ENCODE measurements around the gene DACT3.

Gene DACT3, protein sequence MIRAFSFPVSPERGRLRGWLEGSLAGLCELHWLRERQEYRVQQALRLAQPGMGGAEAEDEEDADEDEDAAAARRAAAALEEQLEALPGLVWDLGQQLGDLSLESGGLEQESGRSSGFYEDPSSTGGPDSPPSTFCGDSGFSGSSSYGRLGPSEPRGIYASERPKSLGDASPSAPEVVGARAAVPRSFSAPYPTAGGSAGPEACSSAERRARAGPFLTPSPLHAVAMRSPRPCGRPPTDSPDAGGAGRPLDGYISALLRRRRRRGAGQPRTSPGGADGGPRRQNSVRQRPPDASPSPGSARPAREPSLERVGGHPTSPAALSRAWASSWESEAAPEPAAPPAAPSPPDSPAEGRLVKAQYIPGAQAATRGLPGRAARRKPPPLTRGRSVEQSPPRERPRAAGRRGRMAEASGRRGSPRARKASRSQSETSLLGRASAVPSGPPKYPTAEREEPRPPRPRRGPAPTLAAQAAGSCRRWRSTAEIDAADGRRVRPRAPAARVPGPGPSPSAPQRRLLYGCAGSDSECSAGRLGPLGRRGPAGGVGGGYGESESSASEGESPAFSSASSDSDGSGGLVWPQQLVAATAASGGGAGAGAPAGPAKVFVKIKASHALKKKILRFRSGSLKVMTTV

DNA sequence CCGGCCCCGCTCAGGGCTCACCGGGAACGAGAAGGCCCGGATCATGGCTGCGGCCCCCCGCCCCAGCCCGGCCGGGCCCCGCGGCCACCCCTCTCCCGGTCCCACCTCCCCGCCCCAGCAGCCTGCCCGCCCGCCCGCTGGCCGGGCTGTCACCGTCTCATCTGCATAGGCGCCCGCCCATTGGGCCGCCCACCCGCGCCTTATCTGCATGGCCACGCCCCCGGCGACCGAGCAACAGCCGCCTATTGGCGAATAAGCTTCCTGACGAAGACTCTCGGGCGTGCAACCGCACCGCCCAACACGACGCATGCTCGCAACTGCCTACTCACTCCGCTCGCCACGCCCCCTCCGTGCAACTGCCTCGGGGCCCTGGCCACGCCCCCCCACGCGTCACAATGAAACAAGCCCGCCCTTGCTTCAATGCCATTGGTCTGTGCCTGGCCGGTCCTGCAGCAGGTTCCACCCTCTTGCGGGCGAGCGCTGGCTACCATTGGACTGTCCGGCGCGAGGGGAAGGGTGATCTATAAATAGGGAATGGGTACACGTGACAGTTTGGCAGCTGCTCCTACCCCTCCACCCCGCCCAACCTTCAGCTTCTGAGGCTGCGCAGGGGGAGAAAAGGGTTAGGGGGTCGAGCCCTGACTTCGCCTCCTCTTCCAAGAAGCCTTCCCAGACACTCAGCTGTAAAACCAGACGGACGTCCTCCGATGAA lies at the start of gene DACT3:
Gene DACT3 (minus strand): TSS at position 163 of the 712 bp plus-strand sequence. CDS start 118 bp downstream, at position 45.
- peak; percentile 100 for DNase-seq

DNA sequence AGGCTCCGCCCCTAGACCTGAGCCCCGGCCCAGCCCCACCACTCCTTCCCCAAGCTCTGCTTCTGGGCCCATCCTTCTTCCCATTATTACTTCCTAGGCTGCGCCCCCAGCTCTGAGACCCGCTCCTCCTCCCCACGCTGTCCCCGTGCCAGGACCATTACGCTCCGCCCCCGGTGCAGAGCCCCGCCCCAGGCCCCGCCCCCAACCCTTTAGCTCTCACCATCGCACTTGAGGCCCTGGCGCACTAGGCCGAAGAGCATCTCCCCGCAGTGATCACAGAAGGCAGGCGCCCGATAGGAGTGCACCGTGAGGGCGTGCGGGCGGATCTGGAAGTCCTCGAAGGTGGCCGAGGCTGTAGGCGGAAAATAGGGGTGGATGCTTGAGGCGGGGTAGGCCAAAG lies 49.7 kb upstream of the DACT3 start:
- no peak for DNase-seq

DNA sequence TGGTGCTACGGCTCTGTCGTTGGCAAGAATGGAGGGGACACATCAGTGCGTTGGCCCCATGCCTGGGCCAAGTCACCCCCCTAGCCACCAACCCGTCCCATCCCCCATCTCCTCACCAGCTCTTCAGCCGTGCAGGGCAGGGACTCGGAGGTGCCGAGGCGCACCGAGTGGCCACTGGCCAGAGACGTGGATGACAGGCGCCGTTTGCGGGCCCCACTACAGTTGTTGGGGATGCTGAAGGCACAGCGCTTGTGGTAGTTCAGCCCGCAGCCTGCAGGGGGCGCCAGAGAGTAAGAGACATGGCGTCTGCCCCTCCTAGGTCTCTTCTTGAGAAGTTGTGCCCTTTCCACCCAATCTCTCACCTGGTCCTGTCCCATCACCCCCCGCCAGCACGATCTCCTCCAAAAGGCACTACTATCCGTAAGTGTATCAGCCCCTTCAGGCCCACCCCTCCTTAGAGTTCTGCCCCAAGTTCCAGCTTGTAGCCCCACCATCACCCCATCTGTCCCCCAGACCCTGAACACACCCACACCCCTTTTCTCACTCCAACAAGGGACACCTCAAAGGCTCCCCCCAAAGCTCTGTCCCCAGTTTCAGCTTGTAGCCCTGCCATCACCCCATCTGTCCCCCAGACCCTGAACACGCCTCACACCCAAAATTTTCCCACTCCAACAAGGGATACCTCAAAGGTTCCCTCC lies 43.5 kb upstream of the DACT3 start:
- DNase-seq: no peak

DNA sequence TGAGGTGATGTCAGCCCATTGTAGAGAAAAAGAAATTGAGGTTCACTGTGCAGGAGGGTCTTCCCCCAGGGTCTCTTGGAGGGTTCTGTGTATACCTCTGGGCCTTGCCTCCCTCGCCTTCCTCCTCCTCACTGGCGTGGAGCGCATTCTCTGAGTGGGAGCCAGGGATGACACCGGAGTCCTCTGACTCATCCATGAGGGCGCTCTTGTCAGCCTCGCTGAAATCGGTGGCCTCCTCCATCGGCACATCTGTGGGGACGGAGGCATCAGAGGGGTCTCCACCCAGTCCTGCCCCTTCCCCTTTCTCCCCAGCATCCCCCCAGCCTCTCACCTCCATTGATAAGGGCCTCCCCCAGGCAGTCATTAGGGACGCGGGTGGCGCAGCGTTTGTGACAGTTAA lies 39.7 kb upstream of the DACT3 start:
- DNase-seq: no peak

DNA sequence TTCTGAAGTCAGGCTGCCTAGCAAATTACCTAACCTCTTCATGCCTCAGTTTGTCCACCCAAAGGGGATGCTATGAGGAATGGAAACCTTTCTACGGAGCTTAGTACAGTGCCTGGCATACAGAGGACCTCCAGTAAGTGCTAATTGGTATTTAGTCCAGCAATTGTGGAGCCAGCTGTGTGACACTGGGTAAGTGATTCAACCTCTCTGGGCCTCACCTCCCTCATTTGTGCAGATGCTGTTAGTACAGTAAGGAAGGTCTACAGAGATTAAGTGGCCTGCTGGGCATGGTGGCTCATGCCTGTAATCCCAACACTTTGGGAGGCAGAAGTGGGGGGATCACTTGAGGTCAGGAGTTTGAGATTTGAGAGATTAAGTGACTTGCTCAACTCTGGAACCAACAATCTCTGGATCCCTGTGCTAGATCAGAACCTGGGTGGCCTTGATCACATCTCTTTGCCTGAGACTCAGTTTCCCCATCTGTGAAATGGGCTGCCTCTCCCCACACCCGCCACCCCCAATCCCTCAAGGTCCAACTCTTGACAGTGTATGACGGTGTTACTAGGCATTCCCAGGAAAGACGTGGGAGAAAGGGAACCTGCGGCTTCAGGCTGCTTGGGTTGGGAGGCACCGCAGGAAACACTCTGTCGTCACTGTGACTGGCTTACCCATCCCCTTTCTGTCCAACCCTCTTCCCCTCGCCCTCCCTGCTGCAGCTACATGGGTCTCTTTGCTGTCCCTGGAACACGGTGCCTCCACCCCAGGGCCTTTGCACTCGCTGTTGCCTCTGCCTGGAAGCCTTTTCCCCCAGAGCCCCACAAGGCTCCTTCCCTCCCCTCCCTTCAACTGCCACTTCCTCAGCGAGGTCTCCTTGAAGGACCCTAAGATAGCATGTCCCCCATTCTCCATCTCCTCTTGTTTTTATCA lies 37.7 kb upstream of the DACT3 start:
- DNase-seq: no peak

DNA sequence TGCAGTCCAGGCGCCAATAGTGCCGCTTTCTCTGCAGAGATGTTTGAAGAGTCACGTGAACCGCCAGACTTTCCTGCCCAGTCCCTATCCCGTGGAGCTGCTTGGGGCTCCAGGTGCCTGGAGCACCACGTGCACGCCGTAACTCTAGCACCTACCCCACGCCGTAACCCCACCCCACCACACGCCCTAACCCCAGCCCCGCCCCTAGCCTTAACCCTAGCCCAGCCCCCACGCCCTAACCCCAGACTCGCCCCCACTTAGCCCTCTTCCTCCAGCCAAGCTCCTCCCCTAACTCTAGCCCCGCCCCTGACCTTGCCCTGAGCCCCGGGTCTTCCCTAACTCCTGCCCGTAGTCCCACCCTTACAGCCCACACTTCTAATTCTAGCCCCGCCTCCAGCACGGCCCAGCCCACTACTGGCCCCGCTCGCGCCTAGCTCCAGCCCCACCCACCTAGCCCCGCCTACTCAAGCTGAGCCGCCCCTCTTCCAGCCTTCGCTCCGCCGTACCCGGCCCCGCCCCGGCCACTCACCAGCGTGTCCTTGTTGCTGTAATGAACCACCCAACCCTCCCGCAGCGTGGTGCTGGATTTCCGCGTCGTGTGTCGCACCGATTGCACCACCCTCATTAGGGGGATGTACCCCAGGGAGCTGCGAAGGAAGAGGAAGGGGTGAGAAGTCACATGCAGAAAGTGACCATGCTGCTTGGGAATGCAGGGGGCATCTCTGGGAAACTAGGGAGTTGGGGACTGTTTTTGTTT lies 36.4 kb upstream of the DACT3 start:
- peak; percentile 78 for DNase-seq

DNA sequence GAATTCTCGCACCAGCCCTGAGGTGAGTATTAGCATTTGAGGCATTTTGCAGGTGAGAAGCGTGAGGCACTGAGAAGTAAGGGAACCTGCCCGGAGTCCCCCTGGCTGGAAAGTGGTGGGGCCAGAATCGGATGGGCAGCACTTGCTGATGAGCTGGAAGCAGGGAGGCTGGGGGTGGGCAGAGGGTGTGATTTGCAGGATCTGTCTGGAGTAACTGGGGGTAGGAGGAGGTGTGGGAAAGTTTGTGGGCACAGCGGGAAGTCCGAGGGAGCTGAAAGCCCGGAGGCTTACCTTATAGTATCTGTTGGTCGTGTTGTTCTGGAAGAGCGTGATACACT lies 35.9 kb upstream of the DACT3 start:
- DNase-seq: no peak

DNA sequence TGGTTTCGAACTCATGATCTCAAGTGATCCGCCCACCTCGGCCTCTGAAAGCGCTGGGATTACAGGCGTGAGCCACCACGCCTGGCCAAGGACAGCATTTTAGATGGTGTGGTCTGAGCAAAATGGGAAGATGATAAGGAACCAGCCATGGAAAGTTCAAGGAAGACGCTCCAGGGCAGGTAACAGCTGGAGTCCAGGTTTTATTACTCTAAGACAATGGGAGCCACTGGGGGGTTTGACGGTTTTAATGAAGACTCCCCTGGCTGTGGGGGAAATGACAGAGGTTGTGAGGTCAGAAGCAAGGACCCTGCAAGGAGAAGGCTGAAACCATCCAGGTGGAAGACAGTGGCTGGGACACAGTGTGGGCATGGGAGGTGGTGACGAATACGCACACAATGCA lies 35.1 kb upstream of the DACT3 start:
- no peak for DNase-seq

DNA sequence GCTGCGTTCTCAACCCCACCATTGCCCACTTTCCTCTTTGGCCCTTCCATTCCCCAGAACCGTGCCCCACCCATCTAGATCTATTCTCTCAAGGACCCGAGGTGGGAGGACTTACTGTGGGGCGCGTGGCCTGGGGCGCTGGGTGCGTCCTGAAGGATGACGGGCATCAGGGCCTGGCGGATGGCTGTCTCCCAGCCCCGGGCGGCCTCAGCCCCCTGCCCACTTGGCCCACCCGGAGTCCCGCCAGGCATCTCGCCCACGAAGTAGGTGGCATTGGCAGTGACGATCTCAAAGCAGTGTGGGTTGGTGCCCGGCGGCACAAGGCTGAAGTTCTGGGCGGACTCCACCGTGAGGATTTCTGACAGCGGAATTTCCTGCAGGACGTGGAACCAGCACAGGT lies 32.8 kb upstream of the DACT3 start:
- no peak for DNase-seq

DNA sequence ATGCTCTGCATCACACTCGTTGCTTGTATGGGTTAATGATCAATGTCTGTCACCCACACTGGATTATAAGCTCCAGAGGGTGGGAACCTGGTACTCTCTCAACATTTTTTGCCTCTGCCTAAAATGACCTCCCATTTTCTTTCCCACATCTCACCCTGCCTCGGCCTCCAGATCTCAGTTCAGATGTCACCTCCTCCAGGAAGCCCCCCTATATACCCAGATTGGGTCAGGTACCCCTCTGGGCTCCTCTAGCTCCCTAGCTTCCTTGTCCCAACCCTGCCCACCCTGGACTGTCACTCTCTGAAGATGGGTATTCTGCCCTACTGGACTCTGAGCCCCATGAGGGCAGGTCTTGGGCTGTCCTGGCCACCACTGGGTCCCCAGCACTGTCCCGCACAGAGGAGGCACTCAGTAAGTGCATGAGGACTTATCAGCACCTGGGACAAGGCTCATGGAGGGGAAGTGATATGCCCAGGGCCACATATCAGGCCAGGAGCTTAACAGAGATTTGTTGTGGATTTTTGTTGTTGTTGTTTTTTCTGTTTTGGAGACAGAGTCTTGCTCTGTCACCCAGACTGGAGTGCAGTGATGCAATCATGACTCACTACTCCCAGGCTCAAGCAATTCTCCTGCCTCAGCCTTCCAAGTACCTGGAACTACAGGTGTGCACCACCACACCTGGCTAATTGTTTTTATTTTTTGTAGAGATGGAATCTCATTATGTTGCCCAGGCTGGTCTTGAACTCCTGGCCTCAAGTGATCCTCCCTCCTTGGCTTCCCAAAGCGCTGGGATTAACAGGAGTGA lies 32.1 kb upstream of the DACT3 start:
- DNase-seq: no peak

DNA sequence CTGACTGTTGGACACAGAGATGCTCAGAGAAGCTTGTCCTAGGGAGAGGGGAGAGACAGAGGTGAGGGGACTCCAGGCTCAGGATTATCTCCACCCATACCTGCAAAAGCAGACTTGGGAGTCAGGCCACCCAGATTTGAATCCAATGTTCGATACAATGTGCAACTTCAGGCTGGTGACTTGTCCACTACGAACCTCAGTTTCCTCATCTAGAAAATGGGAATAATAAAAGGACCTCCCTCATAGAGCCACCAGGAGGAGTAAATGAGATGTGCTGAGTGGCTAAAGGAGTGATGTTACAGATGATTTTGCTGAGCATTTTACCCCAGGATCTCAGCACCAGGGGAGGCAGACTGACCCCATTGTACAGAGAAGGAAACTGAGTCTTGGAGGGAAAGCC lies 31.0 kb upstream of the DACT3 start:
- DNase-seq: no peak

DNA sequence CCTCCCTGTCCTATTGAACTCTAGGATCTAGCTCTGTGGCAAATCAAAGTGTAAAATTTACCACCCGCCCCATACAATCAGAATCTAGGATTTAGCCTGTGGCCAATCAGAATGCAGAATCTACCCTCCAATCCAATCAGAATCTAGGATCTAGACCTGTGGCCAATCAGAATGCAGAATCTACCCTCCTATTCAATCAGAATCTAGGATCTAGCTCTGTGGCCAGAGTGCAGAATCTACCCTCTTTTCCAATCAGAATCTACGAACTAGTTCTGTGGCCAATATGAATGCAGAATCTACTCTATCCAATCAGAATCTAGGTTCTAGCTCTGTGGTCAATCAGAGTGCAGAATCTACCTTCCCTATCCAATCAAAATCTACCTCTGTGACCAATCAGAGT lies 30.1 kb upstream of the DACT3 start:
- no peak for DNase-seq

DNA sequence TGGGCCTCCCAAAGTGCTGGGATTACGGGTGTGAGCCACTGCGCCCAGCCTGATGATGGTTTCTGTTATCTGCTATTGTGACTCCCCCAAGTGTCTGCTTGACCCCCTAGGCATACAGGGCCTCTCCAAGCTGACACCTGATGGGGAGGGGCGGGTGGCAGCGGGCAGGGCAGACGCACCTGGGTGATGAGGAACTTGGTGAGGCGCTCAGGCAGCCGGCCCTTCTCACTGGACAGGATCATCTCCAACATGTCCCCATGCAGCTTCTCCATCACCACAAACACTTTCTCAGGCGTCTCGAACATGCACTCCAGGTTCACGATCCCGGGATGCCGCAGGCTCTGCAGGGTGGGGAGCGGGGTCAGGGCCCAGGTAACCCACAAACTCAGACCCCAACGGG lies 28.4 kb upstream of the DACT3 start:
- no peak for DNase-seq

DNA sequence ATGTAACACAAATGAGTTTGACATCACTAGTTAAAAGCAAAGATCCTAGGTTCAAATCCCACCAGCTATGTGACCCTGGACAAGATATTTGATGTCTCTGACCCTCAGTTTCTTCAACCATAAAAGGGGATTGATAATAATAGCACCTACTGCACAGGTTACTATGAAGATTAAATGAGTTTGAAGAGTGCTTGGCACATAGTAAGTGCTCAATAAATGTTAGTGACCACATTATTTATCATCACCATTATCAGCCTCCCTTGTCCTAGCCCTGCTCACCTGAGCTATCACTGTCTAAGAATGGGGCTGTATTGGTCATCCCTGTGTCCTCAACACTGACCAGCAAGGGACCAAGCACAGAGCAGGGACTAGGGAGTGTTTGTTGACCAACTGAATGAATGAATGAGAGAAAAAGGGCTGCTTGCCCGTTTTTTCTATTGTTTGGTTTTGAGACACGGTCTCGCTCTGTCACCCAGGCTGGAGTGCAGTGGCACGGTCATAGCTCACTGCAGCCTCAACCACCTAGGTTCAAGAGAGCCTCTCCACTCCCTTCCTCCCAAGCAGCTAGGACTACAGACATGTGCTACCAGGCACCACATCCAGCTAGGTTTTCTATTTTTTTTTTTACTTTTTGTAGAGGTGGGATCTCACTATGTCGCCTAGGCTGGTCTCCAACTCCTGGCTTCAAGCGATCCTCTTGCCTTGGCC lies 26.6 kb upstream of the DACT3 start:
- no peak for DNase-seq

DNA sequence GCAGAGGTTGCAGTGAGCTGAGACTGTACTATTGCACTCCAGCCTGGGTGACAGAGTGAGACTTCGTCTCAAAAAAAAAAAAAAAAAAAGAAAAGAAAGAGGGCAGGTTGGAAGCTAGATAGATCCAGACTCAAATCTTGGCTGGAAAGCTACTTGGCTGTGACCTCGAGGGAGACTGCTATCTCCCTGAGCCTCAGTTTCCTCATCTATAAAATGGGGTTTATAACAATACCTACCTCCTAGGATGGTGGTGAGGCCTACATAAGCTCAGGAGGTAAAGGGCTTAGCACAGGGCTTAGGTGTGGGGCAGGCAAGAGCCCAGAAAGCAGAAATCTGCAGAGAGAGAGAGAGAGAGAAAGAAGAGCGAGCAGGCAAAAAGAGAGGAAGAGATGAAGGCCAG lies 24.2 kb upstream of the DACT3 start:
- DNase-seq: no peak

DNA sequence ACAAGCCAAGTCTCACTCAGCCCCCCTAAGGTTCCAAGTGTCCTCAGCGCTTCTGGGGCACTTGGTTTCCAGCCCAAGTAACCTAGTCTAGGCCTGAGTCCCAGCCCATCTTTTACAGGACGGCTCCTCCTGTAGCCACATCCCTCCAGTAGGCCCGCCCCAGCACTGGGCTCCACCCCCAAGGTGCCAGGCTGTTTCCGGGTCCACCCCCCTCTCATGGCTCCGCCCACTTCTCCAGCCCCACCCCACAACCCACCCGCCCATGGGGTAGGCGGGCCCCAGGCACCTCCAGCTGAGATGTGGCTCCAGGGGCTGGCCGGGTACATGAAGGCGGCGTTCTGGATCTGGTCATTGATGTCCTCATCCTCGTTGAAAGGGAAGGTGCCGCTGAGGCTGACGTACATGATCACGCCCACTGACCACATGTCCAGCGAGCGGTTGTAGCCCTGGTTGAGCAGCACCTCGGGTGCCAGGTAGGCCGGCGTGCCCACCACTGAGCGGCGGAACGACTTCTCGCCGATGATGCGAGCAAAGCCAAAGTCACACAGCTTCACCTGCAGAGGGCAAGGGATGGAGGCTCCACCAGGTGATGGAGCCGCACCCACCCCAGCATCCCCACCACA lies 17.2 kb upstream of the DACT3 start:
- no peak for DNase-seq

DNA sequence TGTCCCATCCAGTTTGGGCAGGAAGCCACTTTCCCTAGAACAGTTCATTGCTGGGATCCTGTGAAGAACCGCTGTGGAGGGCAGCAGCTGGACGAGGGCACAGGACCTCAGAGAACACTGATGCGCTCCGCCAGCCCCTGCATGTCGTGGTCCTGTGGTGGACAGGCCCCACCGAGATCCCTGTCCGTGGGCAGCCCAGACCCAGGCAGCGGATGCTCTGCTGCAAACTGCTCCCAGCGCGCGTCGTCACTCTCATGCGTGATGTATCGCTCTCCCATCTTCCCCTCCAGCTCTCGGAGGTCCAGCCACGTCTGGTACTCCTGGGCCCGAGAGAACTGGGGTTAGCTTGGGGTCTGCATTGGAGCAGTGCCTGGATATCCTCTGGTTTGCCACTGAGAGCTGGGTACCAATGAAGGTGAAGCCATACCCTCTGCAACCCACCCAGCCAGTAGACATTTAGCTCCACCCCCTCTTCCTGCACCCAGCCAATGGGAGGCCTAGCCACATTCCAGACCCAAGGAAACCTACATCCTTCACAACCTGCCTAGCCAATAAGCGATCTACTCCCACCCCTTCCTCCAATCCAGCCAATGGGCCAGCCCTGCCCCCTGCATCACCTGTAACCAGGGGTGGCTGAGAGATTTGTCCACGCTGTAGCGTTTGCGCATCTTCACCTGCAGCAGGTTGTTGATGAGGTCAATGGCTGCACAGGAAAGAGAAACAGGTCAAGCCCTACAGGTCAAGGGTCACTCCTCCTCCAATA lies 13.6 kb upstream of the DACT3 start:
- no peak for DNase-seq

DNA sequence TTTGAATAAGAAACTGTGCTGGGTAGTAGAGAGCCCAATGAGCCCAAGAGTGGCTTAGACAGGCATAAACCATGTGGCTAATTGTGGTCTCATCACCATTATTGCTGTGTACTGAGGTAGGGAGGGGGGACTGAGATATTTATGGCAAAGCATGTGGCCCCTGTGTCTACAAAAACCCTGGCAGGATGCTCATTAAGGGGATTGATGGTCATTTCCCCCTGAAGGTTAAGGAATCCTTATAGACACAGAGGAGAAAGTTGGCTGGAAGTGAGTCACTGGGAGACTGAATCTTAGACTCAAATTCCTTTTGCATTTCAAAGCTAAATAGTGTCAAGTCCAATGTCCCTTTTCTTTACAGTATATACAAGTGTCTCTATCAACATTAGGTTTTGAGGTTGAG lies 9.8 kb upstream of the DACT3 start:
- no peak for DNase-seq

DNA sequence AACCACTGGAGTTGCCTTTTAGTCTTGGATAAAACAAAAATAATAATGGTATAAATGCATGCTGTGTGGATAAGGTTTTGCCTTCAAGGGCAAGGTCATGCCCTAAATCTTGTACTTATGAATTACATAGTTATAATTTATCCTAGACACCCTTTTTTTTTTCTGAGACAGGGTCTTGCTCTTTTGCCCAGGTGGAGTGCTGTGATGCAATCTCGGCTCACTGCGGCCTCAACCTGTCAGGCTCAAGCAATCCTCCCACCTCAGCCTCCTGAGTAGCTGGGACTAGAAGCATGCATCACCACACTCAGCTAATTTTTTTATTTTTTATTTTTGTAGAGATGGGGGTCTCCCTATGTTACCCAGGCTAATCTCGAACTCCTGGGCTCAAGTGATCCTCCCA lies 7.7 kb upstream of the DACT3 start:
- DNase-seq: no peak

All from NCI-H2171 (cell line).